Keratinocyte (primary cell): ENCODE data around the gene AKAP13. TPM values are rescaled to one million over a fixed set of nuclear protein-coding genes. Genes with fewer than 3 reads are reported as not detected.

Experiments
- DNase-seq: peaks from one replicate; pipeline ENCODE4 v3.0.0-alpha.2; 2011; ENCODE audit warnings: low read depth, missing footprints, low spot score
- FAIRE-seq: peaks from 2 replicates; lab custom pipeline; 2011; peaks lifted over from hg19 to GRCh38; lab: Jason Lieb, UNC
- H2AFZ ChIP-seq: 2 replicates; pipeline ENCODE4 v1.6.0; 2012; ENCODE audit warnings: low read length, control low read depth, inconsistent platforms; ENCODE audit not compliant: control insufficient read depth
- H3K27ac ChIP-seq: 2 replicates; pipeline ENCODE4 v1.5.1; 2011; ENCODE audit warnings: low read length; ENCODE audit not compliant: control insufficient read depth, insufficient read depth
- H3K27me3 ChIP-seq: 3 replicates; pipeline ENCODE4 v1.6.0; 2011; ENCODE audit warnings: low read length; ENCODE audit not compliant: control insufficient read depth, insufficient read depth; ENCODE audit errors: extremely low read depth
- H3K36me3 ChIP-seq, 2 experiments: 2 replicates in 1 of 2; 3 replicates in 1 of 2; pipeline ENCODE4 v1.5.1; 2011; ENCODE audit warnings: low read length in 2 of 2, mild to moderate bottlenecking in 1 of 2; ENCODE audit not compliant: control insufficient read depth in 2 of 2, insufficient read depth in 2 of 2; ENCODE audit errors: extremely low read depth in 1 of 2
- H3K4me1 ChIP-seq: 3 replicates; pipeline ENCODE4 v1.5.1; 2011; ENCODE audit warnings: low read length; ENCODE audit not compliant: control insufficient read depth, insufficient read depth; ENCODE audit errors: extremely low read depth
- H3K4me2 ChIP-seq: 3 replicates; pipeline ENCODE4 v1.6.0; 2011; ENCODE audit warnings: low read depth, low read length; ENCODE audit not compliant: control insufficient read depth, insufficient read depth; ENCODE audit errors: extremely low read depth
- H3K4me3 ChIP-seq, 3 experiments: fragments of 200-600 bp in 1 of 3; sonication (generic) in 1 of 3; 2 replicates in 2 of 3; 3 replicates in 1 of 3; pipeline ENCODE4 v1.5.1; 2011 to 2016; ENCODE audit warnings: low read length in 3 of 3, mild to moderate bottlenecking in 3 of 3, control low read depth in 2 of 3, inconsistent platforms in 1 of 3, low read depth in 1 of 3, mixed read lengths in 1 of 3, mixed run types in 1 of 3, moderate library complexity in 1 of 3; ENCODE audit not compliant: control insufficient read depth in 2 of 3, insufficient read depth in 2 of 3; ENCODE audit errors: extremely low read depth in 1 of 3
- H3K79me2 ChIP-seq: 2 replicates; pipeline ENCODE4 v1.6.0; 2012; ENCODE audit warnings: low read length; ENCODE audit not compliant: control insufficient read depth, insufficient read depth
- H3K9ac ChIP-seq: 3 replicates; pipeline ENCODE4 v1.6.0; 2011; ENCODE audit warnings: low read length; ENCODE audit not compliant: control insufficient read depth, insufficient read depth; ENCODE audit errors: extremely low read depth
- H3K9me1 ChIP-seq: 3 replicates; pipeline ENCODE4 v1.6.0; 2011; ENCODE audit warnings: low read length; ENCODE audit not compliant: control insufficient read depth, insufficient read depth; ENCODE audit errors: extremely low read depth
- H3K9me3 ChIP-seq: 2 replicates; pipeline ENCODE4 v1.5.1; 2012; ENCODE audit warnings: low read depth, low read length; ENCODE audit not compliant: control insufficient read depth
- H4K20me1 ChIP-seq: 3 replicates; pipeline ENCODE4 v1.6.0; 2011; ENCODE audit warnings: low read length; ENCODE audit not compliant: control insufficient read depth, insufficient read depth; ENCODE audit errors: extremely low read depth
- EZH2 ChIP-seq: IDR thresholded peaks from one replicate; pipeline ENCODE4 v1.6.1; 2012; ENCODE audit warnings: inconsistent platforms, mild to moderate bottlenecking, low read length, moderate library complexity
- dilution Hi-C: fragments of 300-500 bp; cut with MboI; formaldehyde crosslinking; loops from one replicate; pipeline ENCODE4 v1.7.0; 2020; ENCODE audit warnings: low sequenced_read_pairs; ENCODE audit not compliant: extremely low pct_ligation_motif_present
- polyA plus RNA-seq, 5 experiments: library from polyadenylated mRNA; depleted of rRNA in 3 of 5; stranded (reverse) in 3 of 5; stranded (forward) in 1 of 5; unstranded in 1 of 5; fragments of >200 nt; gene quantifications; 1 replicate in 1 of 5; 2 replicates in 3 of 5; 3 replicates in 1 of 5; pipeline versions ENCODE4 v1.2.1 to v1.2.3, GENCODE V29; 2011 to 2012; ENCODE audit warnings: missing spikeins in 2 of 5, low read depth in 1 of 5, low replicate concordance in 1 of 5
- TF ChIP-seq, protein P1 (sequence below), 3 experiments: IDR thresholded peaks in 1 of 3; conservative IDR thresholded peaks in 1 of 3; optimal IDR thresholded peaks in 1 of 3; 2 replicates in 2 of 3; 3 replicates in 1 of 3; pipeline versions ENCODE3 to v1.5.1; 2011; ENCODE audit warnings: low read length in 3 of 3, mild to moderate bottlenecking in 3 of 3, moderate library complexity in 2 of 3, control low read depth in 1 of 3, inconsistent platforms in 1 of 3; ENCODE audit not compliant: insufficient read depth in 2 of 3; ENCODE audit errors: extremely low read depth in 1 of 3

Gene AKAP13
- polyA plus RNA-seq, 1 donor (not counting 4 experiments of a cell fraction or from before 2014, with no cell fraction given) = 16.7 TPM

DNA sequence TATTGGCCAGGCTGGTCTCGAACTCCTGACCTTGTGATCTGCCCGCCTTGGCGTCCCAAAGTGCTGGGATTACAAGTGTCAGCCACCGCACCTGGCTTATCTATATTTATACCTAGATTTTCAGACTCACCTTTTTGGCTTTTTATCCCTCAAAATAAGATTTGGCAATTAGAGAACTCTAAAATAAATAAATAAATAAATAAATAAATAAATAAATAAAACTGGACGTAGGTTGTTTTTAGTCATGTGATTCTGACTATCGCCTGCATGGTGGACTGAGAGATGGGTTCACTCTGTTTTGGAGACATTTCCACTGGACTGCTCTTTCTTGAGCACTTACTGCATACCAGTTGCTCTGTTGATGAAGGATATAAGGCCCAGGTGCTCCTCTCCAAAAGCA is 46.2 kb upstream of the AKAP13 start:
- H3K9ac ChIP-seq = no peak overlapping the region
- dilution Hi-C loops = no loop called here

DNA sequence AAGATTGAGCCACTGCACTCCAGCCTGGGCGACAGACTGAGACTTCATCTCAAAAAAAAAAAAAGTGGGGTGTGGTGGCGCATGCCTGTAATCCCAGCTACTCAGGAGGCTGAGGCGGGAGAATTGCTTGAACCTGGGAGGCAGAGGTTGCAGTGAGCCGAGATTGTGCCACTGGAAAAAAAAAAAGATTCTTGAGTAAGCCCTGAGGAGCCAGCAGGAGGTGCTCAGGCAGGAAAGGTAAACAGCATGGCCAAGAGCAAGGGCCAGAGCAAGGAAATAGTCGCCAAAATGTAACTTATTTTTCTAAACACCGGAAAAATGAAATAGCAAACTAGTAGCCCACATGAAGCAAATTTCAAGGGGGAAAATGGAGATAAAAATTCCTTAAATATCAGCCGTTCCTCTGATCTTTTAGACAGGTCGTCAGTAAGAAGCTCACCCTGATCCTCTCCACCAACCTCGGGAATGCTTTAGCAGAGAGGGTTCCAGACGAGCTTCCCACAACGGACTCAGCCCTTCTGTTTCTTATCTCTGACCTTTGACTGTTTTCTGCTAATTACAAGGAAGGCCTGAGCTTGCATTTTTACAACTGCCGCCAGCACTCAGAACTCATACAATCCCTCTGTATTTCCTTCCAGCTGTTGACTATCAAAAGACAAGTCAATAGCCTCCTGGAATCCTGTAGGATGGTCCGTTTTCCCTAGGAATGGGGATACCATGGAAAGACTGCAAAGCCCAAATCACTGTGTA is 45.0 kb upstream of the AKAP13 start:
- no peak overlapping the region for H3K9ac ChIP-seq
- FAIRE-seq = no peak
- H3K9me3 ChIP-seq = peaks cover 2% of the 10 kb centered on the region
- H2AFZ ChIP-seq = no peak overlapping the region
- DNase-seq = no peak
- H3K4me2 ChIP-seq = no peak overlapping the region
- no peaks in the 10 kb centered on the region for H3K9me1 ChIP-seq
- H3K36me3 ChIP-seq = no peaks in the 10 kb centered on the region
- no peaks in the 10 kb centered on the region for H4K20me1 ChIP-seq
- no peak for TF ChIP-seq EZH2
- TF ChIP-seq, protein P1, sequence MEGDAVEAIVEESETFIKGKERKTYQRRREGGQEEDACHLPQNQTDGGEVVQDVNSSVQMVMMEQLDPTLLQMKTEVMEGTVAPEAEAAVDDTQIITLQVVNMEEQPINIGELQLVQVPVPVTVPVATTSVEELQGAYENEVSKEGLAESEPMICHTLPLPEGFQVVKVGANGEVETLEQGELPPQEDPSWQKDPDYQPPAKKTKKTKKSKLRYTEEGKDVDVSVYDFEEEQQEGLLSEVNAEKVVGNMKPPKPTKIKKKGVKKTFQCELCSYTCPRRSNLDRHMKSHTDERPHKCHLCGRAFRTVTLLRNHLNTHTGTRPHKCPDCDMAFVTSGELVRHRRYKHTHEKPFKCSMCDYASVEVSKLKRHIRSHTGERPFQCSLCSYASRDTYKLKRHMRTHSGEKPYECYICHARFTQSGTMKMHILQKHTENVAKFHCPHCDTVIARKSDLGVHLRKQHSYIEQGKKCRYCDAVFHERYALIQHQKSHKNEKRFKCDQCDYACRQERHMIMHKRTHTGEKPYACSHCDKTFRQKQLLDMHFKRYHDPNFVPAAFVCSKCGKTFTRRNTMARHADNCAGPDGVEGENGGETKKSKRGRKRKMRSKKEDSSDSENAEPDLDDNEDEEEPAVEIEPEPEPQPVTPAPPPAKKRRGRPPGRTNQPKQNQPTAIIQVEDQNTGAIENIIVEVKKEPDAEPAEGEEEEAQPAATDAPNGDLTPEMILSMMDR (optimal IDR thresholded peaks at IDR 0.05 in 1 of 3, IDR thresholded peaks at IDR 0.05 in 1 of 3, conservative IDR thresholded peaks at IDR 0.05 in 1 of 3; ENCODE audit: extremely low read depth in 1 of 3, insufficient read depth in 2 of 3, low read length in 3 of 3) = no peak
- no peaks in the 10 kb centered on the region for H3K79me2 ChIP-seq
- peaks cover 11% of the 10 kb centered on the region for H3K4me1 ChIP-seq
- no peak overlapping the region for H3K27ac ChIP-seq
- H3K4me3 ChIP-seq = no peak overlapping the region
- H3K27me3 ChIP-seq = no peaks in the 10 kb centered on the region
- dilution Hi-C loops = no loop called here

More for the DNA sequence above, 46.2 kb upstream of the AKAP13 start:
- H3K27ac ChIP-seq = no peak overlapping the region
- no peaks in the 10 kb centered on the region for H4K20me1 ChIP-seq
- H3K4me2 ChIP-seq = no peak overlapping the region
- H3K79me2 ChIP-seq = no peaks in the 10 kb centered on the region
- no peaks in the 10 kb centered on the region for H3K27me3 ChIP-seq
- peaks cover 11% of the 10 kb centered on the region for H3K4me1 ChIP-seq
- no peaks in the 10 kb centered on the region for H3K36me3 ChIP-seq
- no peak overlapping the region for H2AFZ ChIP-seq
- H3K9me1 ChIP-seq = no peaks in the 10 kb centered on the region
- no peak overlapping the region for H3K4me3 ChIP-seq
- TF ChIP-seq, protein P1 (optimal IDR thresholded peaks at IDR 0.05 in 1 of 3, IDR thresholded peaks at IDR 0.05 in 1 of 3, conservative IDR thresholded peaks at IDR 0.05 in 1 of 3; ENCODE audit: extremely low read depth in 1 of 3, insufficient read depth in 2 of 3, low read length in 3 of 3) = no peak
- TF ChIP-seq EZH2 = no peak
- FAIRE-seq (no peak), DNase-seq (no peak)
- peaks cover 2% of the 10 kb centered on the region for H3K9me3 ChIP-seq
